ENCODE results near the gene DIP2B. TPM values are rescaled to one million over a fixed set of nuclear protein-coding genes. Genes with fewer than 3 reads are reported as not detected.

The DIP2B gene
- total RNA-seq, 1 experiment from 2014 or later = 30.2 TPM

- Histone ChIP-seq H3K9me3 (ENCODE audit: control insufficient read depth, insufficient read depth, low read depth, low read length) (no peaks in the 10 kb centered on the region), H3K27me3 (ENCODE audit: control insufficient read depth, insufficient read depth, low read length) (no peaks in the 10 kb centered on the region), H3K4me3 (ENCODE audit: low read depth in 2 of 2, low read length in 2 of 2) (no peak overlapping the region), H3K36me3 (ENCODE audit: control insufficient read depth, insufficient read depth, low read length) (peaks cover 8% of the 10 kb centered on the region; the same call in 1 of the 2 replicates), H3K4me1 (ENCODE audit: control insufficient read depth, insufficient read depth, low read length) (peaks cover 2% of the 10 kb centered on the region; the same call in 1 of the 2 replicates), H3K27ac (ENCODE audit: low read length) (no peak overlapping the region)
- in situ Hi-C loops (cut with HindIII; ENCODE audit: low pct_unique_long_range_greater_than_20kb, low sequenced_read_pairs) (no loop called here), intact Hi-C loops (cut with micrococcal nuclease; ENCODE audit: unreplicated experiment) (no loop called here)
- TF ChIP-seq REST (IDR thresholded peaks at IDR 0.05; ENCODE audit: insufficient read depth in 1 of 2, low read depth in 2 of 2, low read length in 1 of 2) (no peak), SIN3A (IDR thresholded peaks at IDR 0.05; ENCODE audit: borderline replicate concordance, insufficient read depth, low read depth, low read length) (no peak), CTCF (IDR thresholded peaks at IDR 0.05) (no peak), POLR2AphosphoS5 (IDR thresholded peaks at IDR 0.05; ENCODE audit: low read depth, low read length) (no peak), TCF7L2 (IDR thresholded peaks at IDR 0.05; ENCODE audit: low read depth, low read length) (no peak)
- no TSS peak for BruUV-seq (replicated peaks)
- ChIA-PET POLR2A (no interaction called here), CTCF (no interaction called here)
- no peak for DNase-seq (ENCODE audit: low read depth, low spot score)
- no peak for ATAC-seq
Observed at GRCh38 chr12:50676756-50677155, 172.0 kb downstream of the DIP2B start.

- H3K27me3 ChIP-seq (ENCODE audit: control insufficient read depth, insufficient read depth, low read length) = no peaks in the 10 kb centered on the region
- H3K4me1 ChIP-seq (ENCODE audit: control insufficient read depth, insufficient read depth, low read length) = peaks cover 2% of the 10 kb centered on the region; the same call in 1 of the 2 replicates
- CTCF ChIA-PET = no interaction called here
- in situ Hi-C loops (cut with HindIII; ENCODE audit: low pct_unique_long_range_greater_than_20kb, low sequenced_read_pairs) = no loop called here
- intact Hi-C loops (cut with micrococcal nuclease; ENCODE audit: unreplicated experiment) = no loop called here
- peaks cover 8% of the 10 kb centered on the region; the same call in 1 of the 2 replicates for H3K36me3 ChIP-seq (ENCODE audit: control insufficient read depth, insufficient read depth, low read length)
- ATAC-seq (no peak), DNase-seq (ENCODE audit: low read depth, low spot score) (no peak)
- H3K9me3 ChIP-seq (ENCODE audit: control insufficient read depth, insufficient read depth, low read depth, low read length) = no peaks in the 10 kb centered on the region
- no peak overlapping the region for H3K4me3 ChIP-seq (ENCODE audit: low read depth in 2 of 2, low read length in 2 of 2)
- POLR2A ChIA-PET = no interaction called here
- H3K27ac ChIP-seq (ENCODE audit: low read length) = no peak overlapping the region
- no TSS peak for BruUV-seq (replicated peaks)
- TF ChIP-seq CTCF (IDR thresholded peaks at IDR 0.05) = no peak
- no peak for TF ChIP-seq REST (IDR thresholded peaks at IDR 0.05; ENCODE audit: insufficient read depth in 1 of 2, low read depth in 2 of 2, low read length in 1 of 2)
- no peak for TF ChIP-seq TCF7L2 (IDR thresholded peaks at IDR 0.05; ENCODE audit: low read depth, low read length)
Observed at GRCh38 chr12:50677858-50678257, 173.1 kb downstream of the DIP2B start.

Data from Panc1 (cell line).